ENCODE data around the gene CMIP.

The CMIP gene

DNA sequence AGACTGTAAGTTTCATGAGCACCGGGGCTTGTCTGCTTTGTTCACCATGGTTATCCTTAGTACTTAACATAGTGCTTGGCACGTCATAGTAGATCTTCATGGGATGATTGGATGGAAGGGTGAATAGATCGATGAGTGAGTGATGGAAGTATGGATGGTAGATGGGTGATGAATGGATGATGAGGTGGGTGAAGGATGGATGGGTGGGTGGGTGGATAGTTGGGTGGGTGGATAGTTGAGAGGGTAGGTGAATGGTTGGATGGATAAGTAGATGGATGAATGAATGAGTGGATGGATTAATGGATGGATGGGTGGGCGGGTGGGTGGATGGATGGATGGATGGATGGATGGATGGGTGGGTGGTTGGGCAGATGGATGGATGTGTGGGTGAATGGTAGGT, 201.3 kb downstream of the CMIP start:
- no peak for DNase-seq

DNA sequence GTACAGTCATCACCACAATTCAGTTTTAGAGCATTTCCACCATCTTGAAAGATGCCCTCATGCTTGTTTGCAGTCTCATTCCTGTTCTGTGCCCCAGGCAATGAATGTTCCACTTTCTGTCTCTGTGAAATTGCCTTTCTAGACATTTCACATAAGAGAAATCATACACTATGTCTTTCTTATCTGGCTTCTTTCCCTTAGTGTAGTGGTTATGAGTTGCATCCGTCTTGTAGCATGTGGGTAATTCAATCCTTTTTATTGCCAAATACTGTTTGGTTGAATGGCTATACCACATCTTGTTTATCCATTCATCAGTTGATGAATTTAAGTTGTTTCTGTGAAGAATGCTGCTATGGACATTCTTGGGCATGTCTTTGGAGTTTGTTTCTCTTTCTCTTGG, 202.0 kb downstream of the CMIP start:
- no peak for DNase-seq

- DNase-seq, result no peak
These were observed 202.9 kb downstream of the CMIP start for GRCh38 chr16:81647527-81647926.

- no peak for DNase-seq
These were observed 205.1 kb downstream of the CMIP start for GRCh38 chr16:81649561-81650184.

- DNase-seq, result no peak
These were observed 205.7 kb downstream of the CMIP start for GRCh38 chr16:81650281-81650680.

DNA sequence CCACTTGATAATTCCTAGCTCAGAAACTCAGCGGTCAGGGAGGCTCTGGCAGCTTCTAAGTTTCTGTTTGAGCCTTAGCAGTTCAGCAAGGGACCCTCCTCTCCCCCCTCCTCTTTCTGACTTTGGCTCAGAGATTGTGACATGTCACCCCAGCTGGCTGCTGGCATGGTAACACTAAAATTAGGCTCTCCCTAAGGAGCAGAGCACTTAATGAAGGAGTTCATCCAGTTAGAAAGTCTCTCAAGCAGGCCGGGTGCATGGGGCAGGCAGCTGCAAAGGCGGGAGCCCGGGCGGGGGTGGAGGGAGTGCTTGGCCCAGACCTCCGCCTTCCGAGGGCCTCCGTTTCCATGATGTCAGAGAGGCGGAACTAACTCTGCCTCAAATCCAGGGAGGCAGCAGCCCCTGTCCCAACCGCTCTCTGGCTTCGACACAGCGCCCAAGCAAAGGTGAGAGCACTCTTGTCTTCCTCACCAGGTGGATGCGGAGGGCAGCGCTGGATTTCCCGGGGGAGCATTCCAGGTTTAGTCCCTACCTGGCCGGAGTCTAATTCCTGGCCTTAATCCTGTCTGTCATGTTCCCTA, 206.5 kb downstream of the CMIP start:
- DNase-seq, result no peak

DNA sequence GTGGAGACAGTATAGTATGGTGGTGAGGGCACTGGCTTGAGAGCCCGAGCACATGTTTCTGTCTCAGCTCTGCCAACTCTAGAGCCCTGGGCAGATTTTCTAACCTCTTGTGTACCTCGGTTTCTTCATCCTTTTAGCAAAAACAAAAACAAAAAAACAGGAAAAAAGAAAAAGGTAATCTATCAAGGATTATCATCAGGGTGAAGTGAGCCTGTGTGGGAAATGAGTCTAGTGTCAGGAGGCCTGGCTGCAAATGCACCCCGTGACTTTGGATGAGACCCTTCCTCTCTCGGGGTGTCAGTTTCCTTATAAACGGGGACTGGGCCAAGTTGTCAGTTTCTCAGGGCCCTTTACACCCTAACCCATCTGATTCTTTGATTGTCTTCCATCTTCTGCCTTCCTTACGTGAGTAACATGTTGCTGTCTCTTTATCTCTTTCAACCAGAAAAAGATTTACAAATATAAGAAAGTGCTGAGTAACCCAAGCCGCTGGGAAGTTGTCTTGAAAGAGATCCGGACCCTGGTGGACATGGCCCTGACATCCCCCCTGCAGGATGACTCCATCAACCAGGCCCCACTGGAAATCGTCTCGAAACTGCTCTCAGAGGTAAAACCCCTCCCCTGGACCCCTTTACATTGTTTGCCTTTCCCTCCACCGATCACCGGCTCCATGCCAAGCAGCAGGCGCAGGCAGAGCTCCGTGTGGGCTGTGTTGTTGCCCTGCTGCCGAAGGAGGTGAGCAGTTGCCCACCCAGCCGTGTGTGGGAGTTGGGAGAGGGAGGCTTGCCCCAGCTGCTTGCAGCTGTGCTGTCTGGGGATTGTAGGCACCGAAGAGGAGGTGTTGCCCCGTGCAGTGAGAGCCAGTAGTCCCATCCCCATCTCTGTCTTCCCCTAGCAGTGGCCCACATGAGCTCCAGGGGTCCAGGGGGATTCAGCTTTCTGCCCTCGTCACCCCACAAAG, 207.4 kb downstream of the CMIP start:
- no peak for DNase-seq

GRCh38 chr16:81652798-81653505, 208.3 kb downstream of the CMIP start:
- no peak for DNase-seq

DNA sequence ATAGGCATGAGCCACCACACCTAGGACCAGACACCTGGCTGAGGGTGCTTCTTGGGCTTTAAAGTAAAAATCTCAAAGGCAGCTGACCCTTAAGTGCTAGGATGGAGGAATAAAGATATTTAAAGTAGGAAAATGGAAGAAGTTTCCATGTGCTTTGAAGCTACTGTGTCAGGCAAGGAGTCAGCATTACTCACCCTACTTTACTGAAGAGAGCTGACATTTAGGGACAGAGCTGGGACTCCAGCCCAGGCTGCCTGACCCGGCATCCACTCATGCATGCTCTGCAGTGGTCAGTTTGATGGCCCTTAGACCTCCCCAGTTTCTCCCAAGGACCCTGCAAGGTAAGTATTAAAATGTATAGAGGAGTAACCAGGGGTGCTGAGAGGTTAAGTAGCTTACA, 209.7 kb downstream of the CMIP start:
- DNase-seq, result no peak

DNA sequence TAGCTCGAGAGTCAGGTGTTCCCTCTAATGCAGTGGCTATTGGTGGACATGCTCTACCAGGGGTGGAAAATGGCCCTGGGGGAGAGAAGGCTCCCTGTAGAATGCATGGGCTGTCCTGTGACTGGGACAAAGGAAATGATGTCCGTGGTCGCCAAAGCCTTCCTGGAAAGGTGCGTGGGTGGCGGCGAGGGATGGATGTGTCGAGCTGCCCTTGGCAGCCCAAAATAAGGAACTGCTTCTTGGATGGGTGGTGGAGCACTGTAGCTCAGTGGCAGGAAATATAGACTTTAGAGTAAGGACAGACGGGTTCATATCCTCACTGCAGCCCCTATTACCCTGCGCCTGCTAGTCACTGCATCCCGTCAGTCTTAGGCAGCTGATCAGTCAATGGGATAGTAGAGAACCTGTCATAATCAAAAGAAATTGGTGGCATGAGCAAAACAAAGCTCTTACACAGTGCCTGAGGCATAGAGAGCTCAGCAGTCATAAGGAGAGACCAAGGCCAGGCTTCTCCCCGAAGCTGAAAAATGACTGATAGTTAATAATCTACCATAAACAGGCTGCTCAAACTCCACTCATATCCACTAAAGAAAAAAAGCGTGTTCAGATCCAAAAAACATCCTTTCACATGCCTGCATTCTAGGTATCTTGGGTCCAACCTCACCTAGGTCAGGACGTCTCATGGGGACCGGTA, 211.0 kb downstream of the CMIP start:
- no peak for DNase-seq

DNA sequence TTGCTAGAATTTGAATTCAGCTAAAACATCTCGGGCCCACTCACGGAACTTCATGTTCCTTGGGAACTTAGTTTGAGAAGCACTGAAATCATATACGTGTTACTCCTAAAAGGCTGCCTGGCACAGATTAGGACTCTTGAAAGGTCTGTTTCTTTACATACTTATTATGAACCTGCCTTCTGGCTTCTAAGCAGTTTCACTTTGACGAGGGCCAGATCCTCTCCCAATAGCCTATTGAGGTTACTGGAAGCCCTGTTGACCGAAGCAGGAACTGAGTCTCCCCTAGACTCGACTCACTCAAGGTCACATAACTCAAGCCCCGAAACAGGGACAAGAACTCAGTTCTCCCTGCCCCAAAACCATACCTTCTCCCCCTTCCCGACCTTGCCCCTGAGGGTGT, 212.6 kb downstream of the CMIP start:
- DNase-seq, result no peak

- no peak for DNase-seq
These were observed 213.2 kb downstream of the CMIP start for GRCh38 chr16:81657781-81658180.

- no peak for DNase-seq
These were observed 213.8 kb downstream of the CMIP start for GRCh38 chr16:81658373-81658772.

GRCh38 chr16:81659249-81659648, 214.6 kb downstream of the CMIP start:
- no peak for DNase-seq

DNA sequence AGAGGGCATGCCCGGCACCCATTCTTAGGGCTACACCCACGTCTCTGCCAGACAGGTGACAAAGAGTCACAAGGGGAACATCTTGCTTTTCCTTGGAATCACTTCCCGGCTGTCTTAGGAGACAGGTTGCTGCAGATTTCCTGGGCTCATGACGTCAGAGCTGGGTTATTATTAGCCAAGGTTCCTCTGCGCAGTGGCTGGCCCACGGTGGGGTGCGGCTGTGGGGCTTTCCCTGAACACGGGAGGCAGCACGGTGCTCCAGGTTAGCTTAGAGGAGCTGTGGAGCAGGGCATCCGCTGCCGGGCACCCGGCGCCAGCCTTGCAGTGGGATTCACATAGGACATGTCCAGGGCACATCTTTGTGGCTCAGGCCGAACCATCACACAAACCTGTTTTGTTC, 216.5 kb downstream of the CMIP start:
- DNase-seq, result no peak

DNA sequence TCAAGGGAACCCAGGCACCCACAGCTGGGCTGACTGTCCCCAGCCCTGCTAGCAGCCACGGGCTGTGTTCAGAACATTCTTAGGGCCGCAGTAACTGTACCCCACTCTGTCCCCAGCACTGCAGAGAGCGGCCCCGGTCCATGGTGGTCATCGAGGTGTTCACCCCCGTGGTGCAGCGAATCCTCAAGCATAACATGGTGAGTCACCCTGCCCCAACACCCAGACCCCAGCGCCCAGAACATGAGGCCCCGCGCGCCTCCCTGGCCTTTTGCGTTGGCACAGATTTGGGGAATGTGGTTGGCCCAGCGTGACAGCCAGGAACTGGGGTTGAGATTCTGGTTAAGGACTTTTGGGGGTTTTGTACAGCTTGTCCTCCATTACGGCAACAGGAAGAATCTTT, 219.5 kb downstream of the CMIP start:
- no peak for DNase-seq

- no peak for DNase-seq
These were observed 221.0 kb downstream of the CMIP start for GRCh38 chr16:81665588-81665987.

DNA sequence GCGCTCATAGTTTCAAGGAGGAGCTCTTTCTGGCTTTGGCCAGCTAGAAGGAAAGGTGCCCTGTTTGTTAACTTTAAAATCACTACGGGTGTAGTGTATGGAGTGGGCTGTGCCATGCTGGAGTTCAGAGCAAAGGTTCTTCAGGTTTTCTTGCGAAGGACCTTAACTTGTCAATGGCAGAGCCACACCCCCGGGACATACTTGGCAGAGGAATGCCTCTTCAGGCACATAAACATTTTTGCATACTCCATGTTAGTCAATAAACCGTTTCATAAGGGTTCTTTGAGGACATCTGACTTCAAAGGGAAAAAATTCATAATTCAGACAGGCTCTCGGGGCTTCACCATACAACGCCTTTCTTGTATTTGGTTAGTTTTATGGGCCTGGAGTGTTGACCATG, 221.5 kb downstream of the CMIP start:
- DNase-seq, result no peak

GRCh38 chr16:81668243-81669097, 223.9 kb downstream of the CMIP start:
- no peak for DNase-seq

DNA sequence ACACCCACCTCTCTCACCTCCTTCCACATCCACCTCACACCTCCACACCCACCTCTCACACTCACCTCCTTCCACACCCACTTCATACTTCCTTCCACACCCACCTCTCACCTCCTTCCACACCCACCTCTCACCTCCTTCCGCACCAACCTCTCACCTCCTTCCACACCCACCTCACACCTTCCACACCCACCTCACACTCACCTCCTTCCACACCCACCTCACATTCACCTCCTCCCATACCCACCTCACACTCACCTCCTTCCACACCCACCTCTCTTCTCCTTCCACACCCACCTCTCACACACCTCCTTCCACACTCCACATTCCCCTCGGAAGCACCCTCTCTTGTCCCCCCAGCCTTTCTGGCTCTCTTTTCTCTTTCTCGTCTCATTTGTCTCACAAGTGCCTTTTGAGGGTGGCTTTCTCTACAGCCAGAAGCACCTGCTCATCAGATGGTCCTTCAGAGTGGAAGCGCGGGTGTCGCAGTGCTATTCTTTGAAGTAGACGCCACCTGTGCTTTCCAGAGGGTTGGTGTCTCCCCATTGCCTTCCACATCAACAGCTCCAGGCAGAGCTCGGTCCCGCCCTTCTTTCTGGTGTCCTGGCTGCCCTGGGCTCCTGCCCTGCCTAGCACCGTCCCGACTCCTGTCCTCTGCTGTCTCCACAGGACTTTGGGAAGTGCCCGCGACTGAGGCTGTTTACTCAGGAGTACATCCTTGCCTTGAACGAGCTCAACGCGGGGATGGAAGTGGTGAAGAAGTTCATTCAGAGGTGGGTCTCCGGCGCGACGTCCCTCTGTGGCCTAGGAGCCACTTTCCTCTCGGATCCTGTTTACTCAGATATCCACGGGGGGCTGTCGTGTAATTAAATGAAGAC, 225.1 kb downstream of the CMIP start:
- DNase-seq, result no peak
